T-helper 2 cell treated with Interferon-gamma antibody and Interleukin-4, amounts not matched to agents 5 μg/mL and 100 μg/mL, for 36 hours (primary cell): Measurements from ENCODE around the gene GEN1.
A peak's percentile ranks its signal among the peaks of the same experiment; 100 is the strongest.

Experiments used
- DNase-seq: peaks from one replicate; pipeline ENCODE4 v3.0.0; 2021; ENCODE audit warnings: low spot score
- H3K27ac Mint-ChIP-seq: one replicate; pipeline ENCODE4 v1.8.0; 2021; ENCODE audit warnings: mild to moderate bottlenecking, mixed read lengths
- H3K27me3 Mint-ChIP-seq: one replicate; pipeline ENCODE4 v1.8.0; 2021; ENCODE audit warnings: low read depth, mixed read lengths
- H3K36me3 Mint-ChIP-seq: one replicate; pipeline ENCODE4 v1.8.0; 2021; ENCODE audit warnings: low read depth, mixed read lengths
- H3K4me1 Mint-ChIP-seq: one replicate; pipeline ENCODE4 v1.8.0; 2021; ENCODE audit warnings: low read depth, mixed read lengths
- H3K4me3 Mint-ChIP-seq: one replicate; pipeline ENCODE4 v1.8.0; 2022; ENCODE audit warnings: mild to moderate bottlenecking, moderate library complexity, mixed read lengths
- H3K9me3 Mint-ChIP-seq: one replicate; pipeline ENCODE4 v1.8.0; 2021; ENCODE audit warnings: mixed read lengths

Gene GEN1

DNA sequence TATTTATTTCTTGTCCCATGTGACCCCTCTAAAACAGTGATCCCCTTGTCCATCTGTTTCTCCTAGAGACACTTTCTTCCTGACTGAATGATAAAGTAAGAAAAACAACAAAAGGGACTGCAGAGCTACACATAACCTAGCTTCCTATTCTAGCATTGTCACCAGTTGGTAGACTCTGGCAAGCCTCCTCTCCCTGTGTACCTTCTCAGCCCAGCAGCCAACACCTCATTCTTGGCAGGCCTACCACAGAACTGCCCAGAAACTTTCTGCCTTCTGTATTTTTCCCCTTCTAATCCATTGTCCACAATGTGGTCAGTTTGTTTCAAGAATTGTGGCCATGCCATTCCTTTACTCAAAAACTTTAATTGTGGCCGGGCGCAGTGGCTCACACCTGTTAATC, 13.7 kb upstream of the GEN1 start:
- no peaks in the 10 kb centered on the region for H3K27me3 Mint-ChIP-seq
- H3K27ac Mint-ChIP-seq = no peak overlapping the region
- no peaks in the 10 kb centered on the region for H3K4me1 Mint-ChIP-seq
- no peak for DNase-seq
- H3K9me3 Mint-ChIP-seq = no peaks in the 10 kb centered on the region
- no peak overlapping the region for H3K4me3 Mint-ChIP-seq
- H3K36me3 Mint-ChIP-seq = peaks cover 35% of the 10 kb centered on the region

GRCh38 chr2:17747684-17748452, 6.1 kb upstream of the GEN1 start:
- no peaks in the 10 kb centered on the region for H3K9me3 Mint-ChIP-seq
- H3K36me3 Mint-ChIP-seq = peaks cover 9% of the 10 kb centered on the region
- peaks cover 20% of the 10 kb centered on the region for H3K4me1 Mint-ChIP-seq
- DNase-seq = no peak
- H3K27ac Mint-ChIP-seq = no peak overlapping the region
- H3K4me3 Mint-ChIP-seq = no peak overlapping the region
- H3K27me3 Mint-ChIP-seq = no peaks in the 10 kb centered on the region

- Mint-ChIP-seq H3K27ac (no peak overlapping the region), H3K4me3 (no peak overlapping the region), H3K36me3 (peaks cover 8% of the 10 kb centered on the region), H3K27me3 (no peaks in the 10 kb centered on the region), H3K9me3 (no peaks in the 10 kb centered on the region), H3K4me1 (peaks cover 20% of the 10 kb centered on the region)
- DNase-seq = no peak
Measured at GRCh38 chr2:17748745-17749144, 5.2 kb upstream of the GEN1 start.

- H3K4me1 Mint-ChIP-seq = peaks cover 23% of the 10 kb centered on the region
- peak overlapping the region; percentile 79 for H3K27ac Mint-ChIP-seq
- peaks cover 6% of the 10 kb centered on the region for H3K36me3 Mint-ChIP-seq
- no peak for DNase-seq
- H3K4me3 Mint-ChIP-seq = peak overlapping the region; percentile 51
- H3K9me3 Mint-ChIP-seq = no peaks in the 10 kb centered on the region
- H3K27me3 Mint-ChIP-seq = no peaks in the 10 kb centered on the region
Measured at GRCh38 chr2:17749753-17750438, 4.0 kb upstream of the GEN1 start.

- no peak for DNase-seq
- H3K4me3 Mint-ChIP-seq = peak overlapping the region; percentile 87
- H3K27me3 Mint-ChIP-seq = no peaks in the 10 kb centered on the region
- H3K4me1 Mint-ChIP-seq = peaks cover 36% of the 10 kb centered on the region
- peak overlapping the region; percentile 7 for H3K27ac Mint-ChIP-seq
- no peaks in the 10 kb centered on the region for H3K9me3 Mint-ChIP-seq
- peaks cover 8% of the 10 kb centered on the region for H3K36me3 Mint-ChIP-seq
Measured at GRCh38 chr2:17752246-17752645, 1.7 kb upstream of the GEN1 start.

DNA sequence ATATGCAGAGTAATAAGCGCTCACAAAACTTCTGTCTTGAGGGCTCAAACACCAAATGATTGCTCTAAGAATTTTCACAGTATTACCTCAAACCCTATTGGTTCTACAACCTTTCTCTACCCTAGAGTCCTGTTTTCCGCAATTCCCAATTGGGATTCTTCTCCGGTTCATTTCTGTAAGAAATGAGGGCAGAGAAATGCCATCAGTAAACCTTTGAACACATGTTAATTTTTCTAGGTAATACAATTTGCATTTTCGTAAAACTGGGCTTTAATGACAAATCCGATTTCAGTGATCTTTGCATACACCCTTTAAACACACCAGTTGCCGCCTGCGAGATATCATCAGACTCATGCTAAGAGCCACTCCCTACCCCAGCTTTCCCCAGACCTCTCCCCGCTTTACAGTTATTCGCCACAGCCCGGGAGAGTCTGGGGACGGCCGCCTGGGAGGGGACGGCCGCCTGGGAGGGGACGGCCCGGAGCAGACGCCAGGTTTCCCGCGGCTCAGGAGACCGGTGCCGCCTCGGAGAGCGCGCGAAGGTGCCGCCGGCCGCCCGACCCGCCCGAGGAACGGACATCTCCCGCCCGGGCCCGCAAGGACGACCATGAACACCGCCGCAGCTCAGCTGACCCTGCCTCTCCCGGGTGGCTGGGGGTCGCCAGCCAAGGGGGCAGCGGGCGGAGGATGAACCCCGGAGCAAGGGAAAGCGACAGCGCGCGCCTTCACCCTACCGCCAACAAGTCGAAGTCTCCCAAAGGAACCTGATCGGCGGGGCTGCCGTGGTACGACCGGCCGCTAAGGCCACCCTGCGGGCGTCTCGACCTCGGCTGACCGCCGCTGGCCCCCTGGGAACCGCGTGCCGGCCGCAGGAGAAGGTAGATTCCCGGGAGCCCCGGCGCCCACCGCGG, 791 bp upstream of the GEN1 start:
- H3K4me1 Mint-ChIP-seq = peaks cover 38% of the 10 kb centered on the region
- peaks cover 8% of the 10 kb centered on the region for H3K36me3 Mint-ChIP-seq
- peak; percentile 52 for DNase-seq

GRCh38 chr2:17754773-17755425, 961 bp downstream of the GEN1 start:
- peaks cover 43% of the 10 kb centered on the region for H3K4me1 Mint-ChIP-seq
- no peak for DNase-seq
- H3K4me3 Mint-ChIP-seq = peak overlapping the region; percentile 87

More for the DNA sequence above, 791 bp upstream of the GEN1 start:
- H3K4me3 Mint-ChIP-seq = peak overlapping the region; percentile 87
- H3K9me3 Mint-ChIP-seq = no peaks in the 10 kb centered on the region
- H3K27ac Mint-ChIP-seq = peak overlapping the region; percentile 95
- H3K27me3 Mint-ChIP-seq = no peaks in the 10 kb centered on the region

GRCh38 chr2:17756668-17757067, 2.7 kb downstream of the GEN1 start:
- no peak overlapping the region for H3K27ac Mint-ChIP-seq
- no peaks in the 10 kb centered on the region for H3K27me3 Mint-ChIP-seq
- H3K4me3 Mint-ChIP-seq = peak overlapping the region; percentile 29
- H3K9me3 Mint-ChIP-seq = no peaks in the 10 kb centered on the region
- H3K36me3 Mint-ChIP-seq = peaks cover 11% of the 10 kb centered on the region
- no peak for DNase-seq
- peaks cover 39% of the 10 kb centered on the region for H3K4me1 Mint-ChIP-seq

More at GRCh38 chr2:17754773-17755425, 961 bp downstream of the GEN1 start:
- Mint-ChIP-seq H3K9me3 (no peaks in the 10 kb centered on the region), H3K36me3 (peaks cover 8% of the 10 kb centered on the region), H3K27me3 (no peaks in the 10 kb centered on the region), H3K27ac (peak overlapping the region; percentile 95)

- Mint-ChIP-seq H3K4me3 (no peak overlapping the region), H3K36me3 (peaks cover 12% of the 10 kb centered on the region), H3K9me3 (no peaks in the 10 kb centered on the region), H3K27me3 (no peaks in the 10 kb centered on the region), H3K27ac (no peak overlapping the region), H3K4me1 (peaks cover 33% of the 10 kb centered on the region)
- no peak for DNase-seq
Measured at GRCh38 chr2:17757321-17757720, 3.4 kb downstream of the GEN1 start.

- no peak overlapping the region for H3K27ac Mint-ChIP-seq
- DNase-seq = no peak
- H3K4me3 Mint-ChIP-seq = no peak overlapping the region
- H3K9me3 Mint-ChIP-seq = no peaks in the 10 kb centered on the region
- H3K4me1 Mint-ChIP-seq = peaks cover 30% of the 10 kb centered on the region
- peaks cover 15% of the 10 kb centered on the region for H3K36me3 Mint-ChIP-seq
- no peaks in the 10 kb centered on the region for H3K27me3 Mint-ChIP-seq
Measured at GRCh38 chr2:17758118-17758517, 4.2 kb downstream of the GEN1 start.

- no peak for DNase-seq
- Mint-ChIP-seq H3K36me3 (peaks cover 25% of the 10 kb centered on the region), H3K4me3 (no peak overlapping the region), H3K4me1 (peaks cover 28% of the 10 kb centered on the region), H3K27me3 (no peaks in the 10 kb centered on the region), H3K27ac (no peak overlapping the region), H3K9me3 (no peaks in the 10 kb centered on the region)
Measured at GRCh38 chr2:17759805-17760204, 5.9 kb downstream of the GEN1 start.

DNA sequence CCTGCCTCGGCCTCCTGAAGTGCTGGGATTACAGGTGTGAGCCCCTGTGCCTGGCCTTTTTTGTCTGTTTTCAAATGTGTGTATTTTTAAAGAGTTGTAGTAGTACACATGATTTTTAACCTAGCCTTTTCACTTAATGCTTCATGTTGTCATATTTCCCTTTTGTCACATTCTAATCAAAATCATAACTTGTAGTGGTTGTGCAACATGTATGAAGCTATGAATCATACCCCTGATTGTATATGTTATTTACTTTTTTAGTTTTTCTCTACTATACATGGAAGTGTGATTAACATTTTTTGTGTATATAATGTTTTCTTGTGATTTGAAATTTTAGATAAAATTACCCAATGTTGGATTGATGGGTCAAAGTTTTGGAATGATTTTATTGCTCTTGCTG, 8.5 kb downstream of the GEN1 start:
- Mint-ChIP-seq H3K27ac (no peak overlapping the region), H3K27me3 (no peaks in the 10 kb centered on the region), H3K9me3 (no peaks in the 10 kb centered on the region), H3K4me3 (no peak overlapping the region), H3K36me3 (peaks cover 28% of the 10 kb centered on the region), H3K4me1 (peaks cover 12% of the 10 kb centered on the region)
- DNase-seq = no peak

DNA sequence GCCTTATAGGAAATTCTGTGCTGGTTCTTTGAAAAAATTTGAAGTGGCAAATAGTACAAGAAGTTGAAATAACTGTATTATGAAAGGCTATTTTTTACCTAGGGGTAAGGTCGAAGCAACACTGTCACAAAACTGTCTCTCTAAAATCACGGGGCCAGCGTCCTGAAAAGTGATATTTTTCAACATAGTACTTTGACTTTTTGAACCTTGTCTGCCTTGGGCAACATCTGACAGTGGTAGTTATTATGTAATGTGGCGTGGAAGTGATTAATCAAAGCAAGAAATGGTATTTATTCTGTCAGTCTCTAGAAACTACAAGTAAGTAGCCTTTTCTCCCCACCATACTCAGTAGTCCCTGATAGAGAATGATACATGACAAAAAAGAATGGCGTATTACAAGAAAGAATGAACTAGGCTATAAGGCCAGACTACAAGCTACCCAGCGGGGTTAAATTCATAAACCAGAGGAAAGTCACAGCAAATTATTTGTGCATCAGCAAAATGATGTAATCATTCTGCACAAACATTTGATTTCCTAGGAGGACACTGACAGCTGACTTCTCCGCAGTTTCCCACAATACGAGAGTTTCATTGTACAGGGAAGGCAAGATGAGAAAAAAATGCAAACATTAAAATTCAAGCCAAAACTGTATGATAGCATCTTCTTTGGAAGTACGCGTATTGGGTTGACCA, 9.8 kb downstream of the GEN1 start:
- DNase-seq = no peak
- Mint-ChIP-seq H3K9me3 (no peaks in the 10 kb centered on the region), H3K27ac (no peak overlapping the region), H3K4me3 (no peak overlapping the region), H3K36me3 (peaks cover 33% of the 10 kb centered on the region), H3K4me1 (peaks cover 6% of the 10 kb centered on the region), H3K27me3 (no peaks in the 10 kb centered on the region)
